NCI-H774 (cell line): Measurements from ENCODE around the gene CBX4.

Source experiments
- DNase-seq: peaks from one replicate; lab custom pipeline; 2025; lab: John Stamatoyannopoulos, UW

CBX4 gene

GRCh38 chr17:79829004-79829403 is 10.2 kb downstream of the CBX4 start:
- DNase-seq, result no peak

- DNase-seq, result no peak
Measured at GRCh38 chr17:79826841-79827578, 12.2 kb downstream of the CBX4 start.

- no peak for DNase-seq
Measured at GRCh38 chr17:79826204-79826680, 13.0 kb downstream of the CBX4 start.

- no peak for DNase-seq
Measured at GRCh38 chr17:79825580-79825921, 13.7 kb downstream of the CBX4 start.

GRCh38 chr17:79824893-79825579 is 14.2 kb downstream of the CBX4 start:
- no peak for DNase-seq

- DNase-seq, result no peak
Measured at GRCh38 chr17:79824234-79824633, 15.0 kb downstream of the CBX4 start.

- no peak for DNase-seq
Measured at GRCh38 chr17:79822583-79823124, 16.6 kb downstream of the CBX4 start.

- DNase-seq, result no peak
Measured at GRCh38 chr17:79821331-79822095, 17.7 kb downstream of the CBX4 start.

GRCh38 chr17:79820959-79821330 is 18.3 kb downstream of the CBX4 start:
- DNase-seq, result no peak

- DNase-seq, result no peak
Measured at GRCh38 chr17:79819534-79820276, 19.5 kb downstream of the CBX4 start.

- no peak for DNase-seq
Measured at GRCh38 chr17:79819085-79819484, 20.2 kb downstream of the CBX4 start.

- peak; percentile 29 for DNase-seq
Measured at GRCh38 chr17:79818026-79818758, 21.0 kb downstream of the CBX4 start.

- DNase-seq, result no peak
Measured at GRCh38 chr17:79815836-79816461, 23.3 kb downstream of the CBX4 start.

- no peak for DNase-seq
Measured at GRCh38 chr17:79814974-79815835, 24.0 kb downstream of the CBX4 start.

- no peak for DNase-seq
Measured at GRCh38 chr17:79814127-79814973, 24.9 kb downstream of the CBX4 start.

GRCh38 chr17:79813297-79814126 is 25.7 kb downstream of the CBX4 start:
- peak; percentile 58 for DNase-seq

GRCh38 chr17:79812353-79813258 is 26.6 kb downstream of the CBX4 start:
- DNase-seq, result no peak
